ENCODE results near the gene CYP4X1. TPM values are rescaled to one million over a fixed set of nuclear protein-coding genes. Genes with fewer than 3 reads are reported as not detected.
"Not testable (repeated sequence)": the region's sequence is repeated elsewhere in the genome, so short reads cannot be mapped to it uniquely, and the experiment has no call there.

CYP4X1 gene

DNA sequence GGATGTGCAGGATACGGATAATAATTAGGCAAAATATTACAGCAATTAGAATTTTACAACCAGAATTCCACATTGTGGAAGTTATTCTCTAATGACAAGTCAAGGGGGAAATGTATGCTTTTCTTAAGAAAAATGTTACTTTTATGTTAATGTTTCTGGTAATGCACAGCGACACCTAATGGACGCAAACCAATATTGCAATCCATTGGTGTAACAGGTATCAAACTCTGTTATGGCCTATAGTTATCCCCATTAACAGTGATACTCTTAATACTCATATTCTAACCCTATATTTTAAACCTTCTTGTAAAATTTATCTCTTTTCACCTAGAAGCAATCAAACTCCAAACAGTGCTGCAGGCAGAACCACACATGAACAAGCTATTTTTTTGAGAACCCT, 65.9 kb downstream of the CYP4X1 start:
- WGBS: no CpG with 5 or more reads among the region's 3 CpGs
- not testable (repeated sequence) for H2AFZ ChIP-seq (ENCODE audit: low read depth, low read length); H2BK5ac ChIP-seq (ENCODE audit: low read depth, low read length, poor library complexity, severe bottlenecking); H3K4me3 ChIP-seq (ENCODE audit: insufficient read depth in 1 of 2, low read depth in 1 of 2, low read length in 2 of 2); H3K27ac ChIP-seq (ENCODE audit: low read length, poor library complexity, severe bottlenecking); H2BK12ac ChIP-seq (ENCODE audit: low read length in 2 of 2); H3K9ac ChIP-seq (ENCODE audit: low read length); H3K27me3 ChIP-seq (ENCODE audit: control insufficient read depth in 1 of 2, insufficient read depth in 1 of 2, low read length in 2 of 2); H3K36me3 ChIP-seq (ENCODE audit: control insufficient read depth in 1 of 2, insufficient read depth in 2 of 2, low read depth in 1 of 2, low read length in 2 of 2); H3K9me3 ChIP-seq (ENCODE audit: control insufficient read depth, low read length); H2AK5ac ChIP-seq (ENCODE audit: low read length, severe bottlenecking); H4K91ac ChIP-seq (ENCODE audit: low read length); H3K4me1 ChIP-seq (ENCODE audit: control insufficient read depth, insufficient read depth, low read depth, low read length); H3K4me2 ChIP-seq (ENCODE audit: low read length, poor library complexity, severe bottlenecking); H3K23ac ChIP-seq (ENCODE audit: low read length in 2 of 2); H4K8ac ChIP-seq (ENCODE audit: low read length); H2BK15ac ChIP-seq (ENCODE audit: low read depth, poor library complexity, severe bottlenecking); H3K14ac ChIP-seq (ENCODE audit: low read length in 2 of 2); H3K4ac ChIP-seq (ENCODE audit: low read depth in 1 of 2, low read length in 2 of 2); H3K18ac ChIP-seq (ENCODE audit: low read depth in 1 of 2, low read length in 2 of 2); H2BK120ac ChIP-seq (ENCODE audit: low read depth, low read length); H3K79me1 ChIP-seq (replicated peaks; ENCODE audit: low read length, poor library complexity, severe bottlenecking)
- peak; percentile 6 for DNase-seq

DNA sequence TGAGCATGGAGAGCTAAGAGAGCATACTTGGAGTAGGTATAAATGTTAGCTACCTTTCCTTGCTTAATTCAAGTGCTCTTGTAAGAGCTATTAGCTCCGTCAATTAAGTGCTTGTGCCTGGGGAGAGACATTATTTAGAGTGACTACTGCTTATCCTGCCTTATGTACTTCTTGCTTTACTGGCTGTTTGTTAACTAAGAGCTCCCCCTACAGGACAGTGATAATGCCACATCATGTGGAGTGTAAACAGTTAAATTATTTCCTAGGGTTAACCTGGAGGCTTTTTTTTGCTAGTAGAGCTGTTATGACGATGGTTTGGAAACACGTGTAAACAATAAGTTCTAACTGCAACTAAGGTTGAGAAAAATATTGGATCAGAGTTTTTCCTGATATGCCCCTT, 68.0 kb downstream of the CYP4X1 start:
- not testable (repeated sequence) for H4K91ac ChIP-seq (ENCODE audit: low read length); H3K23ac ChIP-seq (ENCODE audit: low read length in 2 of 2); H3K27me3 ChIP-seq (ENCODE audit: control insufficient read depth in 1 of 2, insufficient read depth in 1 of 2, low read length in 2 of 2); H3K18ac ChIP-seq (ENCODE audit: low read depth in 1 of 2, low read length in 2 of 2); H2BK5ac ChIP-seq (ENCODE audit: low read depth, low read length, poor library complexity, severe bottlenecking); H4K8ac ChIP-seq (ENCODE audit: low read length); H3K4me1 ChIP-seq (ENCODE audit: control insufficient read depth, insufficient read depth, low read depth, low read length); H2AFZ ChIP-seq (ENCODE audit: low read depth, low read length); H3K27ac ChIP-seq (ENCODE audit: low read length, poor library complexity, severe bottlenecking); H3K9ac ChIP-seq (ENCODE audit: low read length); H2BK120ac ChIP-seq (ENCODE audit: low read depth, low read length); DNase-seq; H3K4me3 ChIP-seq (ENCODE audit: insufficient read depth in 1 of 2, low read depth in 1 of 2, low read length in 2 of 2); H2AK5ac ChIP-seq (ENCODE audit: low read length, severe bottlenecking); H2BK12ac ChIP-seq (ENCODE audit: low read length in 2 of 2); H3K36me3 ChIP-seq (ENCODE audit: control insufficient read depth in 1 of 2, insufficient read depth in 2 of 2, low read depth in 1 of 2, low read length in 2 of 2); H3K4ac ChIP-seq (ENCODE audit: low read depth in 1 of 2, low read length in 2 of 2); H2BK15ac ChIP-seq (ENCODE audit: low read depth, poor library complexity, severe bottlenecking); H3K79me1 ChIP-seq (replicated peaks; ENCODE audit: low read length, poor library complexity, severe bottlenecking); H3K9me3 ChIP-seq (ENCODE audit: control insufficient read depth, low read length); H3K4me2 ChIP-seq (ENCODE audit: low read length, poor library complexity, severe bottlenecking); H3K14ac ChIP-seq (ENCODE audit: low read length in 2 of 2)
- 7% methylated on average over 2 of the region's 3 CpGs for WGBS

Small RNA genes lying within 50 kb of the gene (small RNA-seq; reads per million reads assigned to genes)
- gene CYP4A27P (ENCODE audit: low read depth) (not detected), gene CYP4A43P (ENCODE audit: low read depth) (not detected), gene CYP4A44P (ENCODE audit: low read depth) (not detected)
